Large intestine (tissue), 3 donors: Measurements from ENCODE around the gene NHLRC2. TPM values are rescaled to one million over a fixed set of nuclear protein-coding genes. Genes with fewer than 3 reads are reported as not detected.

Experiments used
- DNase-seq, 2 donors: peaks; one replicate each; pipeline versions ENCODE4 v3.0.0 to v3.0.0-alpha.2; 2013
- H3K27ac ChIP-seq: one replicate; pipeline ENCODE4 v1.5.1; 2013; ENCODE audit warnings: low read length
- H3K27me3 ChIP-seq: 2 replicates; pipeline ENCODE4 v1.6.1; 2013; ENCODE audit warnings: low read length; ENCODE audit not compliant: control insufficient read depth, insufficient read depth
- H3K36me3 ChIP-seq: 2 replicates; pipeline ENCODE4 v1.6.1; 2013; ENCODE audit warnings: low read length; ENCODE audit not compliant: control insufficient read depth, insufficient read depth
- H3K4me1 ChIP-seq: one replicate; pipeline ENCODE4 v1.6.1; 2013; ENCODE audit warnings: low read length; ENCODE audit not compliant: control insufficient read depth, insufficient read depth
- H3K4me3 ChIP-seq: one replicate; pipeline ENCODE4 v1.5.1; 2013; ENCODE audit warnings: low read length
- H3K9me3 ChIP-seq: one replicate; pipeline ENCODE4 v1.6.1; 2013; ENCODE audit warnings: mild to moderate bottlenecking, low read depth, low read length, moderate library complexity; ENCODE audit not compliant: control insufficient read depth
- WGBS: methylation state at CpG from one replicate; pipeline ENCODE4 v1.1.5; 2013; ENCODE audit warnings: low lambda C conversion rate; ENCODE audit not compliant: insufficient coverage; 5-methylcytosine and 5-hydroxymethylcytosine counted together
- polyA plus RNA-seq: library from polyadenylated mRNA; unstranded; fragments of 120-200 nt; gene quantifications from one replicate; pipeline ENCODE4 v1.2.1, GENCODE V29; 2013

Gene NHLRC2
- polyA plus RNA-seq, 1 donor = 19.1 TPM

DNA sequence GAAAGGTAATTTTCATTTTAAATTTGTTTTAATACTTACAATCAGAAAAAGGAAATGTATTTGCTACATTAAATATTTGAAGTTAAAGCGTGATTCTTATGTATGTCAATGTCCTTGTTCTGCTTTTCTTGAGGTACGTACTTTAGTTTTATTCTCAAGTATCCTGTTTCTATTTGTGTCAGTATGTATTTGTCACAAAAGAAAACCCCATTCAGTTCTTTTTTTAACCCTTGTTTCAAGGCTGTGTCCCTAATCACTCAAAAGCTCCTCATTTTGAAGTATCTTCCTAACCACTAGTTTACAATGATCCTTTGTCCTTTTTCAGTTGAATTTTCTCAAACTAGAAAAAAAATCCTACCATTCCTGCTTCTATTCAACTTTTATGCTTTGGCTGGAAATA is 25.2 kb downstream of the NHLRC2 start:
- 78% methylated on average over 1 of the region's 2 CpGs for WGBS
- Histone ChIP-seq H3K27ac (no peak overlapping the region), H3K4me3 (no peak overlapping the region), H3K9me3 (no peaks in the 10 kb centered on the region), H3K4me1 (no peaks in the 10 kb centered on the region), H3K27me3 (no peaks in the 10 kb centered on the region), H3K36me3 (peaks cover 2% of the 10 kb centered on the region)
- DNase-seq = no peak

DNA sequence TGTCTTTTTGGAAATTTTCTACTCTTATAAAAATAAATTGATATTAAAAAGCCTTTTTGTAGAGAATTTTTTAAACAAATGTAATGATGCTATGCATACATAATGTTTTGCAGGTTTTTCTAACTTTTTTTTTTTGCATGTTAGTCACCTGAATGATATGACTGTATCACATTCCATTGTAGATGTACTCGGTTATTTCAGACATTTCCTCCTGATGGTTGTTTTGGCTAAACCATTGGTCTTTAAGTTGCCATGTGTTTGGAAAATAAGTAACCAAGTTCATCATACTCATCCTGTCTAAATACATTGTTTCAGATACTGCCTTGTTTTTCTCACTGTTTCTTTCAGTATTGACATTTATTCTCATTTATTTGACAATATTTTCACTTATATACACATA is 25.8 kb downstream of the NHLRC2 start:
- H3K27me3 ChIP-seq = no peaks in the 10 kb centered on the region
- 89% methylated on average over 1 of the region's 1 CpG for WGBS
- no peaks in the 10 kb centered on the region for H3K4me1 ChIP-seq
- H3K9me3 ChIP-seq = no peaks in the 10 kb centered on the region
- no peak for DNase-seq
- peaks cover 2% of the 10 kb centered on the region for H3K36me3 ChIP-seq
- no peak overlapping the region for H3K4me3 ChIP-seq
- H3K27ac ChIP-seq = no peak overlapping the region

DNA sequence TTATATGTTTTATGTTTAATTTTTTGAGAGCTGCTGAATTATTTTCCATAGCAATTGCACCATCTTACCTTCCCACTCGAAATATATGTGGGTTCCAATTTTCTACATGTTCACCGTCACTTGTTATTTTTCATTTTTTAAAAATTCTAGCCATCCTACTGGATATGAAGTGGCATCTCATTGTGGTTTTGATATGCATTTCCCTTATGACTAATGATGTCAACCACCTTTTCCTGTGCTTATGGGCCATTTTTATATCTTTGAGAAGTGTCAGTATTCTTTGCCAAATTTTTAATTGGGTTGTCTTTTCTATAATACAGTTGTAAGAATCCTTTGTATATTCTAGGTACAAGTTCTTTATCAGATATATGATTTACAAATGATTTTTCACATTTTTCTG is 27.8 kb downstream of the NHLRC2 start:
- Histone ChIP-seq H3K36me3 (peaks cover under 1% of the 10 kb centered on the region), H3K4me3 (no peak overlapping the region), H3K4me1 (no peaks in the 10 kb centered on the region), H3K27me3 (no peaks in the 10 kb centered on the region), H3K27ac (no peak overlapping the region), H3K9me3 (no peaks in the 10 kb centered on the region)
- WGBS = 100% methylated on average over 1 of the region's 2 CpGs
- DNase-seq = no peak

DNA sequence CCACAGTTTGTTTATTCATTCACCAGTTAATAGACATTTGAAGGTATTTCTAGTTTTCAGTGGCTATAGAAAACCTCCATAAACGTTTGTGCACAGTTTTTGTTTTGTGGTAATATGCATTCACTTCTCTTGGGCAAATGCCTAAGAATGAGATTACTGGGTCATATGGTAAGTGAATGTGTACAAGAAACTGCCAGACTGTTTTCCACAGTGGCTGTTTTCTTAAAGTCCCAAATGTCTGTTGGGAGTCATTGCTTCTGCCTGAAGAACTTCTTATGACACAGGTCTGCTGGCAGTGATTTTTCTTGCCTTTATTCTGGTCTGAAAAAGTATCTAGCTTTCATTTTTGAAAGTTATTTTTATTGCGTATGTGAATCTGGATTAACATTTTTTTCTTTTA is 35.5 kb downstream of the NHLRC2 start:
- Histone ChIP-seq H3K27me3 (no peaks in the 10 kb centered on the region), H3K4me1 (no peaks in the 10 kb centered on the region), H3K36me3 (peaks cover 10% of the 10 kb centered on the region), H3K4me3 (no peak overlapping the region), H3K9me3 (no peaks in the 10 kb centered on the region), H3K27ac (no peak overlapping the region)
- no peak for DNase-seq
- WGBS = 100% methylated on average over 1 of the region's 2 CpGs

DNA sequence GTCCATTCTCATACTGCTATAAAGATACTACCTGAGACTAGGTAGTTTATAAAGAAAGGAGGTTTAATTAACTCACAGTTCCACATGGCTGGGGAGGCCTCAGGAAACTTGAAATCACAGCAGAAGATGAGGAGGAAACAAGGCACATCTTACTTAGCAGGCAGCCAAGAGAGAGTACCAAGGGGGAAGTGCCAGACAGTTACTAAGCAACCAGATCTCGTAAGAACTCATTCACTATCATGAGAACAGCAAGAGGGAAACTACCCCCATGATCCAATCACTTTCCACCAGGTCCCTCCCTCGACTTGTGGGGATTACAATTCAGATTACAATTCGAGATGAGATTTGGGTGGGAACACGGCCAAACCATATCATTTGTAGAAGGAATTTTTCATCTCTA is 36.3 kb downstream of the NHLRC2 start:
- no peaks in the 10 kb centered on the region for H3K9me3 ChIP-seq
- H3K4me1 ChIP-seq = no peaks in the 10 kb centered on the region
- DNase-seq = no peak
- WGBS = no CpG with 5 or more reads among the region's 4 CpGs
- H3K4me3 ChIP-seq = no peak overlapping the region
- no peak overlapping the region for H3K27ac ChIP-seq
- peaks cover 10% of the 10 kb centered on the region for H3K36me3 ChIP-seq
- H3K27me3 ChIP-seq = no peaks in the 10 kb centered on the region

DNA sequence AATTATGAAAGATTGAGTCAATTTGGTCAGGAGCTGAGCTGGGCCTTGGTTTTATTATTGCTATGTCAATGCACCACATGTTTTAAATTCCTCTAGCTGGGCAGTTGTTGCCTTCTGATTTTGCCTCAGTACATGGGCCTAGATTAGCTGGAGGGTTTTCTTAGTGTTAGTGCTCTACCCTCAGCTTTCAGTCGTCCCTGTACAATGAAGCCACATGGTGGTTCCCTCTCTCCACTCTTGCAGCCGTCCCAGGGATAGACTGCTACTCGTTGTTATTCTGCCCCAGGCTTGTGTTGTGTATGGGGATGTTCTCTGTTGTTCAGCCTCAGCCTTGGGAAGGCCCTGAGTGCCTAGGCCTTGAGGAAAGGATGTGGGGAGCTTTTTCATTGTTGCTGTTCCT is 37.0 kb downstream of the NHLRC2 start:
- Histone ChIP-seq H3K4me1 (no peaks in the 10 kb centered on the region), H3K9me3 (no peaks in the 10 kb centered on the region), H3K27me3 (no peaks in the 10 kb centered on the region), H3K4me3 (no peak overlapping the region), H3K27ac (no peak overlapping the region), H3K36me3 (peaks cover 10% of the 10 kb centered on the region)
- WGBS = no CpG with 5 or more reads among the region's 3 CpGs
- no peak for DNase-seq

DNA sequence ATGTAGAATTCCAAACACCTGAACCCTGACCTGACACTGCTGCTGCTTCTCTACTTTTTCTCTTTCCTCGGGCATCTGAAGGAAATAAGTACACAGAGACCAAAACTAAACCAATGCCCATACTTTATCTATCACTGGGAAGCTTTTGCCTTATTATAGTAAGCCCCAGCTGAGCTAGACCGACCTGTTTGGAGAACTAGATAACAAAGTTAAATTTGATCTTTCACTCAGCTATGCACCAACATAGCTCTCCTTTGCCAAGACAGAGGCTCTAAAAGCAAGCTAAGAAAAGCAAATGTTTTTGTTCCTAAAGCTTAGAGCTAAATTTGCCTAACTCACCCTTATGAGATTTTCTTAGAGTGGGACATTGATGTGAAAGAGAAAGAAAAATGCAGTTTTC is 39.1 kb downstream of the NHLRC2 start:
- no peak for DNase-seq
- WGBS = no CpG with 5 or more reads among the region's 2 CpGs
- Histone ChIP-seq H3K27ac (no peak overlapping the region), H3K4me3 (no peak overlapping the region), H3K9me3 (no peaks in the 10 kb centered on the region), H3K4me1 (no peaks in the 10 kb centered on the region), H3K36me3 (peaks cover 15% of the 10 kb centered on the region), H3K27me3 (no peaks in the 10 kb centered on the region)

DNA sequence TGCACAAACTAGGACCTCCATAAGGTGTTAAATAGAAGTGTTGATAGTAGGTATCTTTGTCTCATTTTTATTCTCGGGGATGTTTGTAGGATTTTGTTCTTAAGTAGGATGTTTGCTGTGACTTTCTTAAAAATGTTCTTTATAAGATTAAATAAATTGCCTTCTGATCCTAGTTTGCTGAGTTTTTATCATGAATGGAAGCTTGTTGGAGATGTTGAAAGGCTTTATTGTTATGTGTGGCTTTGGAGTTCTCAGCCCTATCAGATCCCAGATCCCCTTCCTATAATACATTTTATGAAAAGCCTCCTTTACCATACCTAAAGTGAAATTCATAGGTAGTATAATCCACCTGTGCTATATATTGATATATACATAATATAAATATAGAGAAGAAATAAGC is 40.1 kb downstream of the NHLRC2 start:
- Histone ChIP-seq H3K36me3 (peaks cover 17% of the 10 kb centered on the region), H3K27ac (no peak overlapping the region), H3K27me3 (no peaks in the 10 kb centered on the region), H3K9me3 (no peaks in the 10 kb centered on the region), H3K4me1 (no peaks in the 10 kb centered on the region), H3K4me3 (no peak overlapping the region)
- no peak for DNase-seq
- WGBS = no CpG with 5 or more reads among the region's 1 CpG

DNA sequence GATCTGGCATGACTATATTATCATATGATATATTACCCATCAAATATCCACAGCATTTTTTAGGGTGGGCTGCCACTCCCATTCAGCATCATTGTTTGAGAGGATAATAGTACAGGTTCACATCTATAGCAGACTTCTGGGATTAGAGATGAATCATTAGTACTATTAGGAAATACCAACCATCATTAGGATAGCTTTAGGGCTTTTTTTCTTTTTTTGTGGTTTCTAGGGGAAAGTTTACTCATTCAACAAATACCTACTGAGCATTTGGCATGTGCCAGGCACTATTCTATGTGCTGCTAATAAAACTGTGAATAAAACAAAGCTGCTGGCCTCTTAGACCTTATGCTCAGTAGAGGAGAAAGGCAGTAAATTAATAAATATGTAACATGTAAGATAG is 40.6 kb downstream of the NHLRC2 start:
- DNase-seq = no peak
- no peak overlapping the region for H3K27ac ChIP-seq
- H3K4me1 ChIP-seq = no peaks in the 10 kb centered on the region
- no peaks in the 10 kb centered on the region for H3K27me3 ChIP-seq
- H3K36me3 ChIP-seq = peaks cover 17% of the 10 kb centered on the region
- H3K4me3 ChIP-seq = no peak overlapping the region
- no peaks in the 10 kb centered on the region for H3K9me3 ChIP-seq

DNA sequence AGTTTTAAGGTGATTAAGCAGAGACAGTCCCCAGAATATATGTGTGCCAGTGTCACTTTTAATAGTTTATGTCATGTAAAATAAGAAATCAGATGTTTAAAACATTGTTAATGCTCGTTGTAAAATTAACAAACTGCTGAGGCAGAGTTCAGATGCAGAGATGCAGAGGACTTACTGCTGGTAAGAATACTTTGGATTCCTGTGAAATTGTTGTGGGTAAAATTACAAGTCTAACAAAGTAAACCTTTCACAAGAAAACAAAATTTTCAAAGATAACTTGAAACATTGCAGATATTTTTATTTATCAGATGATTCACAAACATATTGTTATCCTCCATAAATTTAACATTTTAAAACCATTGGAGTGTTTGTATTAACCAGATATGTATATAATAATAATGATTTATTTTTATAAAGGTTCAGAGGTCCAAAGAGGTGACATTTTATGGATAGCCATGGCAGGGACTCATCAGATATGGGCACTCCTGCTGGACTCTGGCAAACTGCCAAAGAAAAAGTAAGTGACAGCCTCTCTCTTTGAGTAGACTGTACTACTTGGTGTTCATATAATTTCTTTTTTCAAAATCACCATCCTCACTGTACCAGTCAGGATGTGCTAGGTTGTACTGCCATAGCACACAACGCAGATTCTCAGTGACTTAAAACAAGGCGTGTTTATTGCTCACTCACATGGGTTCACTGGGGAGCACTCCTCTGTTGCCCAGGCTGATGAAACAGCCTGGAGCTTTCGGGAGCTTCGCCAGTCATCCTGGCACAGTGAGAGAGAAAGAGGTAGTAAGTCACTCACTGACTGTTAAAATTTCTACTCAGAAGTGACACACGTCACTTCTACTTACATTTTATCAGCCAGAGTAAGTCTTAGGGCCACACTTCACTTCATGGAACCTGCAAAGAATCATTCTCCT is 43.5 kb downstream of the NHLRC2 start:
- Histone ChIP-seq H3K4me3 (no peak overlapping the region), H3K4me1 (no peaks in the 10 kb centered on the region), H3K36me3 (peaks cover 20% of the 10 kb centered on the region), H3K27ac (no peak overlapping the region), H3K9me3 (no peaks in the 10 kb centered on the region), H3K27me3 (no peaks in the 10 kb centered on the region)
- peak in 1 of 2 donors; percentile 26 for DNase-seq
- no CpG with 5 or more reads among the region's 6 CpGs for WGBS
